HG03575 (cell line): ENCODE results near the gene TPRN.

Experiments used
- ATAC-seq: cut with Tn5 transposase; IDR thresholded peaks from one replicate; pipeline ENCODE4 v1.9.1; 2021; ENCODE audit not compliant: unreplicated experiment, insufficient number of reproducible peaks, low FRiP score; ENCODE audit errors: extremely low read depth

The TPRN gene

DNA sequence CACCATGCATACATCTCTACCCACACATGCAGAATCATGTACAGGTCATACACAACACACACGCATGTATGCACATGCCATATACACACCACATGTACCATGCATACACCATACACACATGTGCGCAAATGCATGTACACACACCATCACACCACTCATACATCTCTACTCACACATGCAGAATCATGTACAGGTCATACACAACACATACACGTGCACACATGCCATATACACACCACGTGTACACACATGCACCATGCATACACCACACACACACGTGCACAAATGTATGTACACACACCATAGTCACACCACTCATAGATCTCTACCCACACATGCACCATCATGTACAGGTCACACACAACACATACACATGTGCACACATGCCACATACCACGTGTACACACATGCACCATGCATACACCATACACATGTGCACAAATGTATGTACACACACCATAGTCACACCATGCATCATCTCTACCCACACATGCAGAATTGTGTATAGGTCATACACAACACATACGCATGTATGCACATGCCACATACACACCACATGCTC, 47.6 kb downstream of the TPRN start:
- no peak for ATAC-seq

DNA sequence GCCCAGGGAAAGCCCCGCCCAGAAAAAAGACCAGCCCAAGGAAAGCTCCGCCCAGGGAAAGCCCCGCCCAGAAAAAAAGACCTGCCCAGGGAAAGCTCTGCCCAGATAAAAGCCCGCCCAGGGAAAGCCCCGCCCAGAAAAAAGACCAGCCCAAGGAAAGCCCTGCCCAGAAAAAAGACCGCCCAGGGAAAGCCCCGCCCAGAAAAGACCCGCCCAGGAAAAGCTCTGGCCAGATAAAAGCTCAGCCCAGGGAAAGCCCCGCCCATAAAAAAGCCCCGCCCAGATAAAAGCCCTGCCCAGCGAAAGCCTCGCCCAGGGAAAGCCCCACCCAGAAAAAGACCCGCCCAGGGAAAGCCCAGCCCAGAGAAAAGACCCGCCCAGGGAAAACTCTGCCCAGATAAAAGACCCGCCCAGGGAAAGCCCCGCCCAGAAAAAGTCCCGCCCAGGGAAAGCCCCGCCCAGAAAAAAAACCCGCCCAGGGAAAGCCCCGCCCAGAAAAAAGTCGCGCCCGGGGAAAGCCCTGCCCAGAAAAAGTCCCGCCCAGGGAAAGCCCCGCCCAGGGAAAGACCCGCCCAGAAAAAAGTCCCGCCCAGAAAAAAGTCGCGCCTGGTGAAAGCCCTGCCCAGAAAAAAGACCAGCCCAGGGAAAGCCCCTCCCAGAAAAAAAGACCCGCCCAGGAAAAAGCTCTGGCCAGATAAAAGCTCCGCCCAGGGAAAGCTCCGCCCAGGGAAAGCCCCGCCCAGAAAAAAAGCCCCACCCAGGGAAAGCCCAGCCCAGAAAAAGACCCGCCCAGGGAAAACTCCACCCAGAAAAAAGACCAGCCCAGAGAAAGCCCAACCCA, 49.7 kb downstream of the TPRN start:
- ATAC-seq: no peak

DNA sequence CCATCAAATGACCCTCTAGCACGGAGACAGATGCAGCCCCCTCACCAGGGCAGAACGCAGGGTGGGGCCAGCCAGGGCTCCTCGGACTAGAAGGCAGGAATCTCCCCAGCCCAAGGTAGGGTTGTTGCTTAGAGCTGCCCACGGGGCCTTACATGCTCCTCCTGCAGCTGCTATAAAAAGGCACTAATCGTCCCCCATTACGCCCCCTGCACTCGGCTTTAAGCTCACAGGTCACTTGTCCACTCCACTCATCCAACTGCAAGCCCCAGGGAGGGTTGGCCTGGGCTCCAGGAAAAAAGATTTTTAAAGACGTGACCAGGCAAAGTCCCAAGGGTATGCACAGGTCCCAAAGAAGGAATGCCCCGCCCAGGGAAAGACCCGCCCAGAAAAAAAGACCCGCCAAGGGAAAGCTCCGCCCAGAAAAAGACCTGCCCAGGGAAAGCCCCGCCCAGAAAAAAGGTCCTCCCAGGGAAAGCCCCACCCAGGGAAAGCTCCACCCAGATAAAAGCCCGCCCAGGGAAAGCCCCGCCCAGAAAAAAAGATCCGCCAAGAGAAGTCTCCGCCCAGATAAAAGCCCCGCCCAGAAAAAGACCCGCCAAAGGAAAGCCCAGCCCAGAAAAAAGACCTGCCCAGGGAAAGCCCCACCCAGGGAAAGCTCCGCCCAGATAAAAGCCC, 50.5 kb downstream of the TPRN start:
- no peak for ATAC-seq

DNA sequence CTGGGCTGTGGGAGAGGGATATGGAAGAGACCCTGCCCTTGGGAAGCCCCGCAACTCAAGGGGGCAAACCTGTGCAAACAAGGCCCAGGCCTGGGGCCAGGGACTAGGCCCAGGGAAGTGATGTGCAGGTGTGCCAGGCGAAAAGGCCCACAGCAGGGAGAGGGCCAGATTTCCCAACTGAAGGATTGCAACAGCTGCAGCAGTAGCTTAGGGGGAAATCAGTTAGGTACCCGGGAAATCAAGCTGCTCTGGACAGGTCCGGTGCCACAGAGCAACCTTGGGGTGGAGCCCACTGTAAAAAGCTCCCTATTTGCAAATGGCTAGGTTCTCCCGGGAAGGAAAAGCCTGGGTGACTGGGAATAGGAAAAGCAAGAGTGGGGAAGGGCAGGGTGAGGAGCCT, 51.2 kb downstream of the TPRN start:
- ATAC-seq: no peak

DNA sequence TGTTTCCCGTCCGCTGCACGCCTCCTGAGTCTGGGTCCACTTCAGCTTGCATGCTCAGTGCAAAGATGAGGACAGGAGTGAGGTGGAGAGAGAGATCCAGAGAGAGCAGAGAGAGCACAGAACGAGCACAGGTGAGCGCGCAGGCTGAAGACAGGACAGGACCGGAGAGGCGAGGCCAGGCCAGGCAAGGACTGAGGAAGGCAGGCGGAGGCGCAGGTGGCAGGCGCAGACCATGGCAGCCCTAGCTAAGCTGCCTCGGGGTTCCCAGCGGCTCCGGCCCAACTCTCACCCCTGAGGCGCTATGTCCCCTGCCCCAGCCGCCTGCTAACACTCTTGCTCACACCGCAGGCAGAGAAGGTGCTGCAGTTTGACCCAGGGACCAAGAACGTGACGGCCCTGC, 51.9 kb downstream of the TPRN start:
- no peak for ATAC-seq

DNA sequence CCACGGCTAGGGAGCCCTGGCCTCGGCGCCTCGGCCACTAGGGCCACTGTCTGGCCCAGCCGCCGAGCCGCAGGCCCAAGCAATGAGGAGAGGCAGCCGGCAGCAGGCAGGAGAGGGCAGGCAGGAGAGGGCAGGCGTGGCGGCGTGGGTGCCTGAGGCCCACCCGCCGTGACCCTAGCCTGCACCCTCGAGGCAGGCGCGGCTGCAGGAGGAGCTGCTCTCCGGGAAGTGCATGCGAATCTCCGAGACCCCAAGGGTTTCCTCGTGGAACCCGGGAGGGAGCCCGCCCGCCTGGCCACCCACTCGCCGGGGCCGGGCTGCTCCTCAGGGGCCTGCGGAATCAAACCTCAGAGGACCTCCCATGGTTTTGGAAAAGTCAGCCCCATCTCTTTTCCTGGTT, 52.3 kb downstream of the TPRN start:
- no peak for ATAC-seq

DNA sequence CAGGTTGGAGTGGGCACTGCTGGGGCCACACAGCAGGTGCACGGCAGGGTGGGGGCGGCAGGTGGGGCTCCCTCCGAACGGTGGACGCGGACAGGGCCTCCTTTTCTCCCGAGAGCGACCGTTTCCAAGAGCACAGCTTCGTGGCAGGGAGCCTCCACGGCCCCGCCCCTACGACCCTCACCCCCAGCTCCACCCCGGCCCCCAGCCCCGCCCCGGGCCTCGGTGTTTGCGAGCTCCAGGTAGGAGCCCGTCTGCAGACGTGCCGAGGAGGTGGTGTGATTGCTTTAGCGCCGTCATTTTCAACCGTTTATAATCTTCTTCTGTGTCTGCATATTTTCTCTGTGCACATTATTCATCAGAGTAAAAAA, 52.8 kb downstream of the TPRN start:
- ATAC-seq: no peak

DNA sequence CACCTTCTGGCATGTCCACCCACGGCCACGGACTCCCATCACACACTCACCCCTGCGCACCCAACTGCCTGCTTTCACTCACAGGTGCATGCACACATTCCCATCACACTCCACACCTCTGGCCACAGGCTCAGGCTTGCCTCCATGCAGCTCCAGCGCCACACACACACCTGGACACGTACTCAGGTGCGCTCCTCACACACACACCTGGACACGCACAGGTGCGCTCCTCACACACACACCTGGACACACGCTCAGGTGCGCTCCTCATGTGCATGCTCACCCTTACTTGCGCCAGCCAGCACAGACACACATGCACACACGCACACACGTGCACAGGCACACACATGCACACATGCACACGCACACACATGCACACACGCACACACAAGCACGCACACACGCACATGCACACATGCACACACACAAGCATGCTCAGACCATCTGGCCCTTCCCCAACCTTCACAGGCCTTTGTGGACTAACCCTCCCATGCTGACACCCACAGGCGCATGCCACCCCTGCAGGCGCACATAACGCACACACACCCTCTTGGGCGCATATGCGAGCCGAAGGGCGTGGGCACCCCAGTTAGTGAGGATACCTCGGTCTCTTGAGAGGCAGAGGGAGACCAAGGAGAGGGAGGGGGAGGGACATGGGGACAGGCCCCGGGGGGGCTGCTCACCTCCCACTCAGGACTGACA, 53.3 kb downstream of the TPRN start:
- no peak for ATAC-seq

DNA sequence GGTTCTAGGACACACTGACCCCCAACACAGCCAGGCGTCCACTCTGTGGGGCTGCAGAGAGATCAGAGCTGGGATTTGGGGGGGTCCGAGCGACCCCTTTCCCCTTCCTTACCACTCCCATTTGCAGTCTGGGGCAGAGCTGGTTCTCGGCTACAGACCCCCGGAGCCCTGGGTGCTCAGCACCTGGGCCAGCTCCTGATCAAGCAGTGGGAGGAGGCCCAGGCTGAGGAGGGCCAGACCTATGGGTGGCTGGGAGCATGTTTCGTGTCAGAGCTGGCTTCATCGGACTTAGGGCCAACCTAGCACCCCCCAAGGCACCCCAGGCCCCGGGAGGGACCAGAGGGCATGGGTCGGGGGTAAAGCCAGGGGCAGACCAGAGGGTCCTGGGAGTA, 54.0 kb downstream of the TPRN start:
- no peak for ATAC-seq

DNA sequence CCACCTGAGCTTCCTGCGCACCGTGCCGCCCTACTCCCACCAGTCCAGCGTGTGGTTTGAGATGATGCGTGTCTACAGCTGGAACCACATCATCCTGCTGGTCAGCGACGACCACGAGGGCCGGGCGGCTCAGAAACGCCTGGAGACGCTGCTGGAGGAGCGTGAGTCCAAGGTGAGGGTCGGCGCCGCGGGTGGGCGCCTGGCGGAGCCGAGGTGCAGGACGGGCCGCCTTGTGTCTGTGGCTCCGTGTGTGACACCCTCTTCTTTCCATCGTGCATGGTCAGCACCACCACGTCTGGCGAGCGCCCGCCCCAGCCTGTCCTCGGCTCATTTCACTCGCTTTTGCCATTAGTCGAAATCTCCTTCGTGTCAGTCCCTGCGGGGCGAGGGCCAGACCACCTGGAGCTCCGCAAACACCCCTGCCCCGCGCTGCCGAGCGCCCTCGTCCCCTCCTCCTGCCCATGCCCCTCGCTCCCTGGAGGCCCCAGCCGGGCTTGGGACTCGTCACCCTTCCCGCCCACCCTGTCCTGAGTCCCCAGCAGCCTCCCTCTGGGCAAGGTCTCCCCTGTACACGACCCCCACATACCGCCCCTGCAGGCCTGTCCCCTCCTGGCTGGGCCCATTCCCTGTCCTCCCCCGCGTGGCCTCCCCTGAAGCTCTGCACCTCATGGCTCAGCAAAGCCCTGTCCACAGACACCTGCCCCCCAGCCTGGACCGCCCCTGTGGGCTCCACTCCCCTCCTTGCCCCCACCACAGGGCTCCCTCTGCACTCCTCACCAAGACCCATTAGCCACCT, 54.6 kb downstream of the TPRN start:
- ATAC-seq: no peak

DNA sequence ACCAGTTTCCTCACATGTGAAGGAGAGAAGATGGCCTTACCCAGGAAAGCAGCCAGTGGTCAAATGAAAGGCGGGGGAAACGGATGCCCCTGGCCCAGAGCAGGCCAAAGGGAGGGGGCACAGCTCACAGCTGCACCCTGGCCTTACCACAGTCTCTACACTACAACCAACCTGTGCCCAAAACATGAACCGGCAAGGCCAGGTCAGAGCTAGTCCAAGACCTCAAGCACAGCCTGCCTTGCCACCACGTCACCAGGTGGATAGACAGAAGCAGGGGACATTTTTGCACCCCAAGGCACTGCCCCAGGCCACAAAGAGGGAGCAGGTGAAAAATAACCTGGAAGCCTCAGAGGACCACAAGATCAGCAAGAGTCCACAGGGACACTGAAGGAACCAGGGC, 57.1 kb downstream of the TPRN start:
- no peak for ATAC-seq

DNA sequence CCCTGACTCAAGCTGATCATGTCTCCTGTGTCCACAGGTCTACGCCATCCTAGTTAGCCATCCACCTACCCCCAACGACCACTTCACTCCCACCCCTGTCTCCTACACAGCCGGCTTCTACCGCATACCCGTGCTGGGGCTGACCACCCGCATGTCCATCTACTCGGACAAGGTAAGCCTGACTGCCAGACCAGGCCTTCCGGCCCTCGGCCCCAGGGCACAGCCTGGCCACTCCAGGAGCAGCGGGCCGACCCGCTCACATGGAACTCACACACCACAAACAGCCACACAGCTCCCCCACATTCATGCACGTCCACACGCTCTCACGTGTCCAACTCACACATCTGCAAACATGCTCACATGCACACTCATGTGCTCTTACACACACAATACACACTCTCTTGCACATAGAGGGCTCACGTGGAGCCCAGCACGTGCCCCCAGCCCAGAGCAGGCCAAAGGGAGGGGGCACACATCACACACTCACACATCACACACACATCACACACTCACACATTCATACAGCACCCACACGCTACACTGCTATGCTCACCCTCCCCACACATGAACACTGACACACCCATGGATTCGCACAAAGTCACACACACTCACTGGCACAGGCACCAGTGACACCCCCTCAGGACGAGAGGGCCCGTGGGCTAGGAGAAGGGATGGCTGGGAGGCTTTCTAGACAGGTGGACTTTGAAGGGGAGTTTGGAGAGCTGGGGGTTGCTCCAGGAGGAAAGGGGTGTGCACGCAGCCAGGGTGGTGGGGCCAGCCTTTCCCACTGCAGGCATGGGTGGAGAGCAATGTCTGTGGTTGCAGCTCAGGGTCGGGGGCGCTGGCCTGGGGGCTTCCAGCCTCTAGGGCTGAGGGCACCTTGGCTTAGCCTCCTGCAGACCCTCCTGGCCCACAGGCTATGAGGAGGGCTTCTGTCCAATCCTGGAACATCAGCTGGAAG, 58.3 kb downstream of the TPRN start:
- no peak for ATAC-seq
